Loucy (cell line): ENCODE measurements around the gene REL.

Source experiments
- H2AFZ ChIP-seq: fragments of 200-600 bp; sonication (generic); 2 replicates; pipeline ENCODE4 v1.6.0; 2016; ENCODE audit warnings: antibody characterized with exemption, mild to moderate bottlenecking, low read length, moderate library complexity
- H3F3A ChIP-seq: fragments of 200-600 bp; 2 replicates; pipeline ENCODE4 v1.6.0; 2016; ENCODE audit warnings: antibody characterized with exemption, low read depth, mild to moderate bottlenecking
- H3K27me3 ChIP-seq: fragments of 200-600 bp; sonication (generic); 2 replicates; pipeline ENCODE4 v1.6.1; 2014; ENCODE audit warnings: low read length, mild to moderate bottlenecking; ENCODE audit not compliant: insufficient read depth, poor library complexity, severe bottlenecking
- H3K36me3 ChIP-seq: fragments of 200-600 bp; sonication (generic); 2 replicates; pipeline ENCODE4 v1.6.1; 2016; ENCODE audit warnings: low read length; ENCODE audit not compliant: insufficient read depth
- H3K4me1 ChIP-seq: fragments of 200-600 bp; sonication (generic); 2 replicates; pipeline ENCODE4 v1.5.1; 2014; ENCODE audit warnings: low read length, mild to moderate bottlenecking; ENCODE audit not compliant: insufficient read depth, poor library complexity, severe bottlenecking
- H3K4me2 ChIP-seq: fragments of 200-600 bp; sonication (generic); 2 replicates; pipeline ENCODE4 v1.6.0; 2014; ENCODE audit warnings: antibody characterized with exemption, low read length, low read depth, mild to moderate bottlenecking; ENCODE audit not compliant: poor library complexity, severe bottlenecking
- H3K4me3 ChIP-seq: fragments of 200-600 bp; sonication (generic); 2 replicates; pipeline ENCODE4 v1.5.1; 2014; ENCODE audit warnings: low read length, mild to moderate bottlenecking, mixed read lengths; ENCODE audit not compliant: poor library complexity, severe bottlenecking
- H3K79me2 ChIP-seq: fragments of 200-600 bp; sonication (generic); 2 replicates; pipeline ENCODE4 v1.6.1; 2014; ENCODE audit warnings: low read length; ENCODE audit not compliant: insufficient read depth
- H3K9ac ChIP-seq: fragments of 200-600 bp; sonication (generic); 2 replicates; pipeline ENCODE4 v1.6.0; 2014; ENCODE audit warnings: mild to moderate bottlenecking, low read depth, low read length, moderate library complexity; ENCODE audit not compliant: poor library complexity, severe bottlenecking
- H3K9me2 ChIP-seq: fragments of 200-600 bp; sonication (generic); replicated peaks from 2 replicates; pipeline ENCODE4 v1.6.1; 2016; ENCODE audit warnings: low read depth, low read length, mixed read lengths
- H3K9me3 ChIP-seq: fragments of 200-600 bp; sonication (generic); 2 replicates; pipeline ENCODE4 v1.6.1; 2014; ENCODE audit warnings: mild to moderate bottlenecking, antibody characterized with exemption, low read length, low read depth; ENCODE audit not compliant: insufficient read depth
- H4K20me1 ChIP-seq: fragments of 200-600 bp; sonication (generic); 2 replicates; pipeline ENCODE4 v1.6.0; 2014; ENCODE audit warnings: antibody characterized with exemption, low read length, mild to moderate bottlenecking; ENCODE audit not compliant: insufficient read depth, poor library complexity, severe bottlenecking
- EZH2phosphoT487 ChIP-seq: fragments of 200-600 bp; IDR thresholded peaks from 2 replicates; pipeline ENCODE4 v1.6.1; 2018; ENCODE audit warnings: antibody characterized with exemption, mild to moderate bottlenecking, moderate library complexity, borderline replicate concordance
- TF ChIP-seq, protein P1 (sequence below): fragments of 200-600 bp; sonication (generic); conservative IDR thresholded peaks from 2 replicates; pipeline ENCODE4 v1.5.1; 2014; ENCODE audit warnings: mild to moderate bottlenecking, antibody characterized with exemption, low read length

The REL gene

DNA sequence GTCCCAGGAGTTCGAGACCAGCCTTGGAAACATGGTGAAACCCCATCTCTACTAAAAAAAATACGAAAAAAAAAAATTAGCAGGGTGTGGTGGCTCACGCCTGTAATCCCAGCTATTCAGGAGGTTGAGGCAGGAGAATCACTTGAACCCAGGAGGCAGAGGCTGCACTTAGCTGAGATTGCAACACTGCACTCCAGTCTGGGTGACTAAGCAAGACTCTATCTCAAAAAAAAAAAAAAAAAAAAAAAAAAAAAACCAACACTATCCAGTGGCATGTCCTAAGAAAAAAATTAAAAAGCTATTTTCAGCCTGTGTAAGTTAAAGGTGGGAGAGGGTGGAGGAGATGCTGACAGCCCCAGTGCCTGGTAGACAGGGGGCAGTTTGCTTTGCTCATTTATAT is 32.2 kb upstream of the REL start:
- Histone ChIP-seq H4K20me1 (no peaks in the 10 kb centered on the region), H3K9me3 (no peaks in the 10 kb centered on the region), H3K36me3 (no peaks in the 10 kb centered on the region), H3K9ac (no peak overlapping the region), H3K4me1 (peaks cover 16% of the 10 kb centered on the region), H2AFZ (no peak overlapping the region), H3K4me2 (no peak overlapping the region), H3K9me2 (no peaks in the 10 kb centered on the region), H3K4me3 (no peak overlapping the region), H3K79me2 (no peaks in the 10 kb centered on the region), H3F3A (no peaks in the 10 kb centered on the region), H3K27me3 (no peaks in the 10 kb centered on the region)
- TF ChIP-seq, protein P1, sequence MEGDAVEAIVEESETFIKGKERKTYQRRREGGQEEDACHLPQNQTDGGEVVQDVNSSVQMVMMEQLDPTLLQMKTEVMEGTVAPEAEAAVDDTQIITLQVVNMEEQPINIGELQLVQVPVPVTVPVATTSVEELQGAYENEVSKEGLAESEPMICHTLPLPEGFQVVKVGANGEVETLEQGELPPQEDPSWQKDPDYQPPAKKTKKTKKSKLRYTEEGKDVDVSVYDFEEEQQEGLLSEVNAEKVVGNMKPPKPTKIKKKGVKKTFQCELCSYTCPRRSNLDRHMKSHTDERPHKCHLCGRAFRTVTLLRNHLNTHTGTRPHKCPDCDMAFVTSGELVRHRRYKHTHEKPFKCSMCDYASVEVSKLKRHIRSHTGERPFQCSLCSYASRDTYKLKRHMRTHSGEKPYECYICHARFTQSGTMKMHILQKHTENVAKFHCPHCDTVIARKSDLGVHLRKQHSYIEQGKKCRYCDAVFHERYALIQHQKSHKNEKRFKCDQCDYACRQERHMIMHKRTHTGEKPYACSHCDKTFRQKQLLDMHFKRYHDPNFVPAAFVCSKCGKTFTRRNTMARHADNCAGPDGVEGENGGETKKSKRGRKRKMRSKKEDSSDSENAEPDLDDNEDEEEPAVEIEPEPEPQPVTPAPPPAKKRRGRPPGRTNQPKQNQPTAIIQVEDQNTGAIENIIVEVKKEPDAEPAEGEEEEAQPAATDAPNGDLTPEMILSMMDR, result no peak
- no peak for TF ChIP-seq EZH2phosphoT487

DNA sequence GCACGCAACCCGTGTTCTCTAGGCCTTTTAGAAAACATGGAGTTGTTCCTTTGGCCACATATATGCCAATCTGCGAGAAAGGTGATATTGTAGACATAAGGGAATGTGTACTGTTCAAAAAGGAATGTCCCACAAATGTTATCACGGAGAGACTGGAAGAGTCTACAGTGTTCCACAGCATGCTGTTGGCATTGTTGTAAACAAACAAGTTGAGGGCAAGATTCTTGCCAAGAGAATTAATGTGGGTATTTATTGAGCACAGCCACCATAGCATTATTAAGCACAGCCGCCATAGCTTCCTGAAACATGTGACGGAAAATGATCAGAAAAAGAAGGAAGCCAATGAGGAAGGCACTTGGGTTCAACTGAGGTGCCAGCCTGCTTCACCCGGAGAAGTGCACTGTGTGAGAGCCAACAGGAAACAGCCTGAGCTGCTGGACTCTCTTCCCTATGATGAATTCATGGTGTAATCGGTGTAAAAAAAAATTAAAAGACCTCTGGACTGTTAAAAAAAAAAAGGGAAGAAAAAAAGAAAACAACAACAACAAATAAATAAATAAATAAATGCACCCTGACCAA is 29.0 kb upstream of the REL start:
- Histone ChIP-seq H4K20me1 (no peaks in the 10 kb centered on the region), H3K36me3 (no peaks in the 10 kb centered on the region), H3K79me2 (no peaks in the 10 kb centered on the region), H3K27me3 (no peaks in the 10 kb centered on the region), H3K4me1 (peaks cover 20% of the 10 kb centered on the region), H3K9me2 (no peaks in the 10 kb centered on the region), H3F3A (no peaks in the 10 kb centered on the region), H3K4me2 (no peak overlapping the region), H3K9me3 (no peaks in the 10 kb centered on the region), H3K4me3 (no peak overlapping the region), H3K9ac (no peak overlapping the region), H2AFZ (no peak overlapping the region)
- TF ChIP-seq, protein P1, result no peak
- no peak for TF ChIP-seq EZH2phosphoT487

DNA sequence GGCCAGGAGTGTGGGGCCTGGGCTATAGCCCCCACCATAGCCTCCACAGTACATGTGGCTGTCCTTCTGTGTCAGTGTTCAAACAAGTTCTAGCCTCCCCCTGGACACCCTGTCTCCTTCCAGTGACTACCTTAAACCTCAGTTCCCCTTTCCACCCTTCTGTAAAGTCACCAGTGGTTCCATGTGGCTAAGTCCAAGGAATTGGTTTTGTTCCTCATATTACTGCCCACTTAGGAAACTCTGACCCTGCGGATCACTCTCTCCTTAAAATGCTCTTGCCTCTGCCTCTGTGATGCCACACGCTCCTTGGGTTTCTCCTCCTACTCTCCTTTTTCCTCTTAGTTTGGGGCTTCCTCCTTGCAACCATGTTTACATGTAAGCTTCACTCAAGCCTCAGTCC is 27.8 kb upstream of the REL start:
- H3K27me3 ChIP-seq, result no peaks in the 10 kb centered on the region
- H3K9ac ChIP-seq, result no peak overlapping the region
- H3K79me2 ChIP-seq, result no peaks in the 10 kb centered on the region
- H3K4me3 ChIP-seq, result no peak overlapping the region
- H3K9me3 ChIP-seq, result no peaks in the 10 kb centered on the region
- no peaks in the 10 kb centered on the region for H3K36me3 ChIP-seq
- H3K9me2 ChIP-seq, result no peaks in the 10 kb centered on the region
- no peak overlapping the region for H2AFZ ChIP-seq
- no peak for TF ChIP-seq EZH2phosphoT487
- H4K20me1 ChIP-seq, result no peaks in the 10 kb centered on the region
- no peaks in the 10 kb centered on the region for H3F3A ChIP-seq
- H3K4me1 ChIP-seq, result peaks cover 20% of the 10 kb centered on the region
- no peak overlapping the region for H3K4me2 ChIP-seq
